GM12878 (cell line): ENCODE measurements around the gene HEPHL1. TPM values are rescaled to one million over a fixed set of nuclear protein-coding genes. Genes with fewer than 3 reads are reported as not detected.

ENCODE experiments used
- ATAC-seq: fragments of 200-7000 bp; cut with Tn5 transposase; 3 replicates; pipeline ENCODE4 v1.9.1; 2020; ENCODE audit warnings: mild to moderate bottlenecking, moderate library complexity
- BruUV-seq: library from RNA; stranded (reverse); fragments of 400-500 nt; replicated peaks from 2 replicates; lab custom pipeline; 2021; lab: Mats Ljungman, UMichigan
- CTCF ChIA-PET: fragments of 300-600 bp; sonication (Branson Sonifier 250); formaldehyde crosslinking; extraction: SDS; loops from one replicate; lab custom pipeline; 2021; ENCODE audit warnings: inconsistent platforms; lab: Yijun Ruan, JAX
- POLR2A ChIA-PET: fragments of 350-600 bp; formaldehyde crosslinking; extraction: SDS; loops from one replicate; lab custom pipeline; 2021; ENCODE audit warnings: inconsistent platforms; lab: Charles Lee
- RAD21 ChIA-PET: fragments of 300-600 bp; sonication (Branson Sonifier 250); formaldehyde crosslinking; loops from one replicate; lab custom pipeline; 2023; ENCODE audit warnings: antibody characterized with exemption; ENCODE audit not compliant: unreplicated experiment; lab: Charles Lee
- SMC1A ChIA-PET: fragments of 300-600 bp; sonication (Branson Sonifier 250); formaldehyde crosslinking; loops from one replicate; lab custom pipeline; 2023; ENCODE audit not compliant: unreplicated experiment, uncharacterized antibody; lab: Charles Lee
- DNase-seq: peaks from one replicate; pipeline ENCODE4 v3.0.0-alpha.2; 2011; ENCODE audit warnings: low read depth, low spot score
- FAIRE-seq: peaks from 3 replicates; lab custom pipeline; 2011; peaks lifted over from hg19 to GRCh38; lab: Jason Lieb, UNC
- H2AFZ ChIP-seq: 2 replicates; pipeline ENCODE4 v1.6.0; 2011; ENCODE audit warnings: low read depth, low read length, control low read depth; ENCODE audit not compliant: control insufficient read depth
- H3K27ac ChIP-seq: 2 replicates; pipeline ENCODE4 v1.5.1; 2011; ENCODE audit warnings: control low read depth; ENCODE audit not compliant: control insufficient read depth, insufficient read depth
- H3K27me3 ChIP-seq, 2 experiments: replicated peaks in 1 of 2; 2 replicates each; pipeline versions ENCODE4 v1.6.0 to v1.6.1; 2011; ENCODE audit warnings: low read length in 1 of 2; ENCODE audit not compliant: control insufficient read depth in 2 of 2, insufficient read depth in 2 of 2
- H3K36me3 ChIP-seq, 2 experiments: 2 replicates each; pipeline ENCODE4 v1.5.1; 2011; ENCODE audit warnings: low read length in 1 of 2; ENCODE audit not compliant: control insufficient read depth in 2 of 2, insufficient read depth in 2 of 2
- H3K4me1 ChIP-seq: 2 replicates; pipeline ENCODE4 v1.6.1; 2011; ENCODE audit warnings: mild to moderate bottlenecking, low read length, moderate library complexity, mixed read lengths; ENCODE audit not compliant: control insufficient read depth, insufficient read depth
- H3K4me2 ChIP-seq: 2 replicates; pipeline ENCODE4 v1.6.0; 2011; ENCODE audit warnings: control low read depth; ENCODE audit not compliant: control insufficient read depth, insufficient read depth
- H3K4me3 ChIP-seq: fragments of 200-600 bp; sonication (generic); 2 replicates; pipeline ENCODE4 v1.5.1; 2016
- H3K79me2 ChIP-seq: 2 replicates; pipeline ENCODE4 v1.6.0; 2011; ENCODE audit warnings: low read length; ENCODE audit not compliant: control insufficient read depth, insufficient read depth
- H3K9ac ChIP-seq: 2 replicates; pipeline ENCODE4 v1.8.0; 2011; ENCODE audit warnings: low read length, control low read depth, mixed read lengths; ENCODE audit not compliant: control insufficient read depth, insufficient read depth
- H3K9me3 ChIP-seq: replicated peaks from 3 replicates; pipeline ENCODE4 v1.5.1; 2011; ENCODE audit warnings: mild to moderate bottlenecking, low read length; ENCODE audit not compliant: control insufficient read depth, insufficient read depth
- H4K20me1 ChIP-seq: 2 replicates; pipeline ENCODE4 v1.6.0; 2011; ENCODE audit not compliant: control insufficient read depth, insufficient read depth
- BHLHE40 ChIP-seq, 2 experiments: fragments of 450-650 bp in 1 of 2; IDR thresholded peaks; 2 replicates each; pipeline ENCODE4 v1.6.1; 2011 to 2017; ENCODE audit warnings: low read depth in 2 of 2, borderline replicate concordance in 1 of 2, improper control_type of control experiment in 1 of 2, low read length in 1 of 2, mild to moderate bottlenecking in 1 of 2
- MTA2 ChIP-seq: fragments of 450-650 bp; IDR thresholded peaks from 2 replicates; pipeline ENCODE4 v1.6.1; 2016; ENCODE audit warnings: low read depth, mild to moderate bottlenecking, moderate library complexity
- PBX3 ChIP-seq: IDR thresholded peaks from 2 replicates; pipeline ENCODE4 v1.6.1; 2011; ENCODE audit warnings: mild to moderate bottlenecking, low read depth, low read length, moderate library complexity; ENCODE audit not compliant: insufficient replicate concordance
- PML ChIP-seq: IDR thresholded peaks from 2 replicates; pipeline ENCODE4 v1.6.1; 2012; ENCODE audit warnings: low read length, inconsistent platforms
- RBBP5 ChIP-seq: fragments of 200-600 bp; sonication (generic); conservative IDR thresholded peaks from 2 replicates; pipeline ENCODE4 v1.6.1; 2016
- RELB ChIP-seq: fragments of 450-650 bp; IDR thresholded peaks from 2 replicates; pipeline ENCODE4 v1.6.1; 2017; ENCODE audit warnings: low read depth, mild to moderate bottlenecking, moderate library complexity
- SMARCA5 ChIP-seq: fragments of 450-650 bp; IDR thresholded peaks from 2 replicates; pipeline ENCODE4 v1.6.1; 2017; ENCODE audit warnings: mild to moderate bottlenecking
- USF2 ChIP-seq: IDR thresholded peaks from 2 replicates; pipeline ENCODE4 v1.6.1; 2011; ENCODE audit warnings: low read depth, low read length, improper control_type of control experiment, borderline replicate concordance
- ZBTB40 ChIP-seq: fragments of 450-650 bp; IDR thresholded peaks from 2 replicates; pipeline ENCODE4 v1.6.1; 2016; ENCODE audit warnings: mild to moderate bottlenecking, moderate library complexity, borderline replicate concordance
- WGBS: methylation state at CpG from one replicate; pipeline ENCODE4 v1.1.6; 2016; ENCODE audit warnings: low lambda C conversion rate; ENCODE audit not compliant: insufficient replicate concordance, insufficient coverage; ENCODE audit errors: missing lambda C conversion rate; 5-methylcytosine and 5-hydroxymethylcytosine counted together
- in situ Hi-C: fragments of 300-500 bp; cut with MboI; formaldehyde crosslinking; loops from 9 replicates; pipeline ENCODE4 v1.14.3; 2018; ENCODE audit warnings: mixed read lengths
- intact Hi-C: fragments of 100-400 bp; cut with micrococcal nuclease; formaldehyde crosslinking; loops from one replicate; pipeline ENCODE4 v1.14.2; 2022; ENCODE audit not compliant: unreplicated experiment
- polyA plus RNA-seq, 11 experiments: library from polyadenylated mRNA; depleted of rRNA in 4 of 11; unstranded in 6 of 11; stranded (reverse) in 5 of 11; fragments of >200 nt; fragmentation: Nextera tagmentation in 4 of 11; fragmentation: Illumina TruSeq in 1 of 11; extraction: Ambion mirVana in 4 of 11; extraction: Trizol in 1 of 11; gene quantifications; 1 replicate in 1 of 11; 2 replicates in 10 of 11; pipeline versions ENCODE4 v1.2.1 to v1.2.3, GENCODE V29; 2011 to 2016; ENCODE audit warnings: inconsistent platforms in 2 of 11, missing spikeins in 2 of 11, low read depth in 1 of 11
- total RNA-seq, 4 experiments: library from RNA; depleted of rRNA in 3 of 4; stranded (reverse); fragments of >200 nt in 3 of 4; fragmentation: Illumina TruSeq in 1 of 4; extraction: Trizol in 1 of 4; gene quantifications; 2 replicates each; pipeline versions ENCODE4 v1.2.1 to v1.2.3, GENCODE V29; 2013 to 2021
- TF ChIP-seq, protein P1 (sequence below): fragments of 450-650 bp; IDR thresholded peaks from 2 replicates; pipeline ENCODE4 v1.6.1; 2017; ENCODE audit warnings: mild to moderate bottlenecking, low read depth, inconsistent platforms; ENCODE audit not compliant: poor library complexity, severe bottlenecking

The HEPHL1 gene
- total and polyA plus RNA-seq, 10 of the 15 experiments (the other 5 are each of a cell fraction or from before 2014, with no cell fraction given), result 0.02 to 0.08 (median 0.05) TPM; not detected in 6

DNA sequence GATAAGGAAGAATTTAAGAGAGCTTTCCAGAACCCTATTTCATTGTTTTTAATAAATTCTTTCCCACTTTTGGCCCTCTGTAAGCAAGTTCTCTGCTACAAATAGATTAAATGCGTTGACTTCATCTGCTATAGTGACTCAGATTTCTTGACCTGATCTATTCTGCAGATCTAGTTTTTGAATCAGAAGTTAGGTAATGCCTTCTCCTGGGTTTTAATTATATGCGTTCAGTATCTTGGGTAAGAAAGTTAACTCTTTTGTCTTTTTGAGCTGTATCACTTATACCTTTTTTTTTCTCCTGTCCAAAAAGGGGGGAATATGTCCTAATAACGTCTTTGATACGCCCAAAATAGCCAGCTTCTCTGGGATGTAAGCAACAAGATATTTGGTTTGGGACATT lies 2.4 kb upstream of the HEPHL1 start:
- H3K79me2 ChIP-seq, result no peaks in the 10 kb centered on the region
- WGBS, result 37% methylated on average over 4 of the region's 4 CpGs
- no peaks in the 10 kb centered on the region for H3K9me3 ChIP-seq
- H3K9ac ChIP-seq, result no peak overlapping the region
- SMC1A ChIA-PET, result no interaction called here
- CTCF ChIA-PET, result no interaction called here
- H3K36me3 ChIP-seq, result no peaks in the 10 kb centered on the region
- BruUV-seq, result no TSS peak
- no peaks in the 10 kb centered on the region for H3K27me3 ChIP-seq
- H3K4me3 ChIP-seq, result no peak overlapping the region
- H3K4me1 ChIP-seq, result no peaks in the 10 kb centered on the region
- RAD21 ChIA-PET, result interaction anchor here (0.7 kb wide), 1 partner anchor 1444 kb away, joined by 4 read pairs; no protein-coding TSS in a partner anchor
- FAIRE-seq (no peak), DNase-seq (no peak), ATAC-seq (no peak)
- no peak overlapping the region for H2AFZ ChIP-seq
- in situ Hi-C loops, result no loop called here
- POLR2A ChIA-PET, result no interaction called here
- intact Hi-C loops, result no loop called here
- H3K27ac ChIP-seq, result no peak overlapping the region
- H3K4me2 ChIP-seq, result no peak overlapping the region
- H4K20me1 ChIP-seq, result no peaks in the 10 kb centered on the region
- no peak for TF ChIP-seq RELB
- no peak for TF ChIP-seq PBX3
- TF ChIP-seq SMARCA5, result no peak
- TF ChIP-seq, protein P1, sequence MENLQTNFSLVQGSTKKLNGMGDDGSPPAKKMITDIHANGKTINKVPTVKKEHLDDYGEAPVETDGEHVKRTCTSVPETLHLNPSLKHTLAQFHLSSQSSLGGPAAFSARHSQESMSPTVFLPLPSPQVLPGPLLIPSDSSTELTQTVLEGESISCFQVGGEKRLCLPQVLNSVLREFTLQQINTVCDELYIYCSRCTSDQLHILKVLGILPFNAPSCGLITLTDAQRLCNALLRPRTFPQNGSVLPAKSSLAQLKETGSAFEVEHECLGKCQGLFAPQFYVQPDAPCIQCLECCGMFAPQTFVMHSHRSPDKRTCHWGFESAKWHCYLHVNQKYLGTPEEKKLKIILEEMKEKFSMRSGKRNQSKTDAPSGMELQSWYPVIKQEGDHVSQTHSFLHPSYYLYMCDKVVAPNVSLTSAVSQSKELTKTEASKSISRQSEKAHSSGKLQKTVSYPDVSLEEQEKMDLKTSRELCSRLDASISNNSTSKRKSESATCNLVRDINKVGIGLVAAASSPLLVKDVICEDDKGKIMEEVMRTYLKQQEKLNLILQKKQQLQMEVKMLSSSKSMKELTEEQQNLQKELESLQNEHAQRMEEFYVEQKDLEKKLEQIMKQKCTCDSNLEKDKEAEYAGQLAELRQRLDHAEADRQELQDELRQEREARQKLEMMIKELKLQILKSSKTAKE, result no peak
- no peak for TF ChIP-seq RBBP5
- no peak for TF ChIP-seq BHLHE40 (IDR thresholded peaks at IDR 0.05; ENCODE audit: borderline replicate concordance in 1 of 2, low read depth in 2 of 2, low read length in 1 of 2)
- TF ChIP-seq PML, result no peak
- TF ChIP-seq MTA2, result no peak
- no peak for TF ChIP-seq ZBTB40
- no peak for TF ChIP-seq USF2
